Kidney (tissue), 14 donors: Measurements from ENCODE around the gene ILKAP. TPM values are rescaled to one million over a fixed set of nuclear protein-coding genes. Genes with fewer than 3 reads are reported as not detected.

Source experiments
- DNase-seq, 5 donors: peaks; one replicate each; pipeline ENCODE4 v3.0.0-alpha.2; 2013 to 2020
- FAIRE-seq: peaks from 2 replicates; lab custom pipeline; 2012; peaks lifted over from hg19 to GRCh38; lab: Jason Lieb, UNC
- H3K27ac ChIP-seq, 2 donors: one replicate each; pipeline ENCODE4 v1.7.0; 2013; ENCODE audit warnings: low read depth in 2 of 2, low read length in 2 of 2, inconsistent platforms in 1 of 2
- H3K27me3 ChIP-seq: one replicate; pipeline ENCODE4 v1.7.1; 2013; ENCODE audit warnings: low read length, inconsistent platforms; ENCODE audit not compliant: control insufficient read depth, insufficient read depth
- H3K36me3 ChIP-seq, 3 donors: one replicate each; pipeline versions ENCODE4 v1.7.0 to v1.7.1; 2013; ENCODE audit warnings: low read length in 3 of 3, control low read depth in 1 of 3, inconsistent platforms in 1 of 3; ENCODE audit not compliant: insufficient read depth in 3 of 3, control insufficient read depth in 2 of 3
- H3K4me1 ChIP-seq, 3 donors: one replicate each; pipeline versions ENCODE4 v1.7.0 to v1.7.1; 2013; ENCODE audit warnings: low read length in 3 of 3, inconsistent platforms in 1 of 3, low read depth in 1 of 3; ENCODE audit not compliant: control insufficient read depth in 2 of 3, insufficient read depth in 2 of 3
- H3K4me3 ChIP-seq, 3 donors: one replicate each; pipeline versions ENCODE4 v1.7.0 to v1.8.1; 2013; ENCODE audit warnings: low read length in 3 of 3, control low read depth in 1 of 3, inconsistent platforms in 1 of 3
- H3K9ac ChIP-seq, 3 donors: one replicate each; pipeline versions ENCODE4 v1.7.0 to v1.7.1; 2013; ENCODE audit warnings: low read length in 3 of 3, control low read depth in 1 of 3, inconsistent platforms in 1 of 3
- H3K9me3 ChIP-seq, 3 donors: one replicate each; pipeline versions ENCODE4 v1.7.0 to v1.7.1; 2013; ENCODE audit warnings: low read length in 3 of 3, control low read depth in 1 of 3, inconsistent platforms in 1 of 3; ENCODE audit not compliant: control insufficient read depth in 2 of 3, insufficient read depth in 1 of 3
- CTCF ChIP-seq: IDR thresholded peaks from 3 replicates; pipeline ENCODE4 v1.5.1; 2012; ENCODE audit warnings: mild to moderate bottlenecking, moderate library complexity, borderline replicate concordance; ENCODE audit not compliant: insufficient read depth; ENCODE audit errors: extremely low read depth
- intact Hi-C: fragments of 100-400 bp; cut with DNase I; formaldehyde crosslinking; loops from one replicate; pipeline ENCODE4 v1.11.1; 2022
- polyA plus RNA-seq: library from polyadenylated mRNA; stranded (reverse); fragments of 350-450 nt; fragmentation: Illumina TruSeq; extraction: RNeasy Lipid Tissue Mini Kit (QIAGEN cat#74804); gene quantifications from one replicate; pipeline ENCODE4 v1.2.3, GENCODE V29; 2014; ENCODE audit warnings: low read depth, low replicate concordance; ENCODE audit not compliant: insufficient read depth
- total RNA-seq: library from RNA; stranded (reverse); fragmentation: NEBNext Ultra II Directional; extraction: Animal tissue kit (Norgen Biotek cat#: 25700); gene quantifications from one replicate; pipeline ENCODE4 v1.2.1, GENCODE V29; 2021
- donor health status: control.
- donor health status: control.
- donor health status: control.
- donor health status: control.
- donor health status: control.
- donor health status: DM: yes; HTN: yes; CAD: no.
- donor health status: Normal renal cell carcinoma (clear cell type).

ILKAP gene
- total and polyA plus RNA-seq, 2 donors from 2014 or later = 38.4 to 47.7 TPM

GRCh38 chr2:238170386-238171071 lies 33.0 kb downstream of the ILKAP start:
- Histone ChIP-seq H3K4me3 (no peak overlapping the region), H3K27ac (peak overlapping the region in 1 of 2 donors; percentile 60), H3K27me3 (no peaks in the 10 kb centered on the region), H3K9ac (no peak overlapping the region), H3K4me1 (peaks cover 5 to 11% (median 8%) of the 10 kb centered on the region in 3 donors), H3K36me3 (peaks cover 7 to 49% (median 25%) of the 10 kb centered on the region in 3 donors), H3K9me3 (no peaks in the 10 kb centered on the region)
- DNase-seq (peak in 1 of 5 donors; percentile 9), FAIRE-seq (no peak)
- TF ChIP-seq CTCF = no peak
- intact Hi-C loops = no loop called here

GRCh38 chr2:238169708-238170251 lies 33.7 kb downstream of the ILKAP start:
- intact Hi-C loops = no loop called here
- peak overlapping the region in 1 of 2 donors; percentile 52 for H3K27ac ChIP-seq
- FAIRE-seq (no peak), DNase-seq (peak; percentile 66 to 90 (median 84))
- H3K9ac ChIP-seq = no peak overlapping the region
- no peak overlapping the region for H3K4me3 ChIP-seq
- peaks cover 5 to 11% (median 8%) of the 10 kb centered on the region in 3 donors for H3K4me1 ChIP-seq
- peaks cover 4 to 47% (median 22%) of the 10 kb centered on the region in 3 donors for H3K36me3 ChIP-seq
- H3K9me3 ChIP-seq = no peaks in the 10 kb centered on the region
- TF ChIP-seq CTCF = no peak
- H3K27me3 ChIP-seq = no peaks in the 10 kb centered on the region

GRCh38 chr2:238169048-238169707 lies 34.3 kb downstream of the ILKAP start:
- no peak for TF ChIP-seq CTCF
- Histone ChIP-seq H3K4me1 (peaks cover 5 to 11% (median 8%) of the 10 kb centered on the region in 3 donors), H3K27me3 (no peaks in the 10 kb centered on the region), H3K4me3 (no peak overlapping the region), H3K9me3 (no peaks in the 10 kb centered on the region), H3K27ac (peak overlapping the region; percentile 1 to 52), H3K9ac (no peak overlapping the region), H3K36me3 (peaks cover 4 to 41% (median 22%) of the 10 kb centered on the region in 3 donors)
- intact Hi-C loops = no loop called here
- no peak for DNase-seq
- no peak for FAIRE-seq
